H1 (cell line): Measurements from ENCODE around the gene CHI3L2. TPM values are rescaled to one million over a fixed set of nuclear protein-coding genes. Genes with fewer than 3 reads are reported as not detected.

Experiments used
- BCL11A ChIP-seq, 2 experiments: IDR thresholded peaks; one replicate each; pipeline ENCODE4 v1.6.1; 2011; ENCODE audit warnings: low read depth in 2 of 2, low read length in 2 of 2, mild to moderate bottlenecking in 2 of 2
- CBX5 ChIP-seq: fragments of 300-800, 300-1000 bp; sonication (generic); IDR thresholded peaks from 2 replicates; pipeline ENCODE4 v1.7.1; 2016; ENCODE audit warnings: antibody characterized with exemption, low read length, low read depth
- GTF2F1 ChIP-seq: IDR thresholded peaks from 2 replicates; pipeline ENCODE4 v1.6.1; 2012; ENCODE audit warnings: low read depth, low read length, improper control_type of control experiment, borderline replicate concordance
- HDAC6 ChIP-seq: IDR thresholded peaks from one replicate; pipeline ENCODE4 v1.7.1; 2012; ENCODE audit warnings: low read depth, mild to moderate bottlenecking, inconsistent platforms, low read length, moderate library complexity
- TAF7 ChIP-seq: optimal IDR thresholded peaks from 2 replicates; pipeline ENCODE3; 2011; ENCODE audit warnings: low read depth, mild to moderate bottlenecking, inconsistent platforms, low read length, moderate library complexity, borderline replicate concordance
- USF2 ChIP-seq: IDR thresholded peaks from 2 replicates; pipeline ENCODE4 v1.6.1; 2011; ENCODE audit warnings: low read length, improper control_type of control experiment
- polyA plus RNA-seq, 7 experiments: library from polyadenylated mRNA; depleted of rRNA in 3 of 7; stranded (reverse) in 5 of 7; unstranded in 2 of 7; fragments of >200 nt in 5 of 7; fragments of 200-250 nt in 2 of 7; gene quantifications; 1 replicate in 5 of 7; 2 replicates in 1 of 7; 4 replicates in 1 of 7; pipeline versions ENCODE4 v1.2.1 to v1.2.3, GENCODE V29; 2011 to 2013; ENCODE audit warnings: missing spikeins in 2 of 7, mixed read lengths in 2 of 7
- total RNA-seq: library from RNA; stranded (reverse); fragmentation: NEBNext Ultra II Directional; extraction: Animal tissue kit (Norgen Biotek cat#: 25700); gene quantifications from 2 replicates; pipeline ENCODE4 v1.2.1, GENCODE V29; 2021

Gene CHI3L2
- total and polyA plus RNA-seq, 2 of the 8 experiments (the other 6 are each of a cell fraction or from before 2014, with no cell fraction given), result not detected

DNA sequence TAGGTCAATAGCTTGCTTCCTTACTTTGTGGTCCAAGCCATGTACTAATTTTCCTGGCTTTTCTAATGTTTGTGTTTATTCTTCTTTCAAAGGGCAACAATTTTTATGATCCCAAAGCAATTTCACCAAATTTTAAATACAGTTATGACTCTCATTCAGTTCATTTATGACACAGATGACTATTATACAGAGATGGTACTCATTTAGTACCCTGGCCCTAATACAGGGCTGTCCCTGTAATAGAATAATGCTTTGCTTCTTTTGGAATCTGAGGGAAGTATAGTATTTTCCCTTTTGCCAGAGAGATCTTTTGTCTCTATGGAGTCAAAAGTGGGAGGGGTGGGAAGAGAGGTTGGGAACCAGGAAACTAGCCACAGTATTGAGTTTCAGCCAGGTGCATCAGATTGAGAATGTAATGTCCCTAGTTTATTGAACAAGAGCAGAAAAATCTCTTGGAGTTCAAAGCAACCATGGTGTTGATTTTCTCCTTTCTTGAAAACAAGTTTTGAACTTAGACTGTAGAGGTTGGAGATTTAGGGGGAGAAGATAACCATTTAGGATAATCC lies 47.5 kb upstream of the CHI3L2 start (continued):
- TF ChIP-seq USF2, result no peak
- no peak for TF ChIP-seq TAF7
- TF ChIP-seq BCL11A (IDR thresholded peaks at IDR 0.05; ENCODE audit: low read depth in 2 of 2, low read length in 2 of 2), result no peak
- TF ChIP-seq GTF2F1, result no peak
- TF ChIP-seq CBX5, result no peak
- no peak for TF ChIP-seq HDAC6
- TF ChIP-seq, all 59 proteins: peak for 0
